ENCODE data around the gene ARMS2.

DNA sequence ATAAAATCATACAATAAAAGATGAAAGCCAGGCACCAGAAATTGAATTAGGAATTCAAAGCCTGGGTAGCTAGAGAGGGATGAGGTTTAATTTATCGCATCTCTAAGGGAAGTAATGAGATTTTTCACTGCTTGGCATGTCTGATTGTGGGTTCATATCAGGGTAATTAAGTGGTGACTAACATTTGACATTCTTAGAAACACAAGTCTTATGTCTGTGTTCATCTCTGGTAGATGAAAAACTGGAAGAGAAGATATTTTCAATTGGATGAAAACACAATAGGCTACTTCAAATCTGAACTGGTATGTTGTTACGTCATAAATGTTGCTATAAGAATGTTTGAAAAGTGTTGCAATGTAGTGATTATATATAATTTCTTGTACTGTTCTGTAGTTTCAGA lies 36.8 kb upstream of the ARMS2 start:
- TF ChIP-seq, protein P1, sequence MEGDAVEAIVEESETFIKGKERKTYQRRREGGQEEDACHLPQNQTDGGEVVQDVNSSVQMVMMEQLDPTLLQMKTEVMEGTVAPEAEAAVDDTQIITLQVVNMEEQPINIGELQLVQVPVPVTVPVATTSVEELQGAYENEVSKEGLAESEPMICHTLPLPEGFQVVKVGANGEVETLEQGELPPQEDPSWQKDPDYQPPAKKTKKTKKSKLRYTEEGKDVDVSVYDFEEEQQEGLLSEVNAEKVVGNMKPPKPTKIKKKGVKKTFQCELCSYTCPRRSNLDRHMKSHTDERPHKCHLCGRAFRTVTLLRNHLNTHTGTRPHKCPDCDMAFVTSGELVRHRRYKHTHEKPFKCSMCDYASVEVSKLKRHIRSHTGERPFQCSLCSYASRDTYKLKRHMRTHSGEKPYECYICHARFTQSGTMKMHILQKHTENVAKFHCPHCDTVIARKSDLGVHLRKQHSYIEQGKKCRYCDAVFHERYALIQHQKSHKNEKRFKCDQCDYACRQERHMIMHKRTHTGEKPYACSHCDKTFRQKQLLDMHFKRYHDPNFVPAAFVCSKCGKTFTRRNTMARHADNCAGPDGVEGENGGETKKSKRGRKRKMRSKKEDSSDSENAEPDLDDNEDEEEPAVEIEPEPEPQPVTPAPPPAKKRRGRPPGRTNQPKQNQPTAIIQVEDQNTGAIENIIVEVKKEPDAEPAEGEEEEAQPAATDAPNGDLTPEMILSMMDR (conservative IDR thresholded peaks at IDR 0.05; ENCODE audit: low read length): no peak
- TF ChIP-seq EZH2phosphoT487 (IDR thresholded peaks at IDR 0.05; ENCODE audit: borderline replicate concordance): no peak
